PC-3 (cell line): ENCODE results near the gene IFTAP. TPM values are rescaled to one million over a fixed set of nuclear protein-coding genes. Genes with fewer than 3 reads are reported as not detected.
A peak's percentile ranks its signal among the peaks of the same experiment; 100 is the strongest.
"Not testable (repeated sequence)": the region's sequence is repeated elsewhere in the genome, so short reads cannot be mapped to it uniquely, and the experiment has no call there.

Source experiments
- ATAC-seq: fragments of 200-7000 bp; cut with Tn5 transposase; 2 replicates; pipeline ENCODE4 v1.9.1; 2020; ENCODE audit warnings: mild to moderate bottlenecking, moderate library complexity
- BruUV-seq: library from RNA; stranded (reverse); fragments of 400-500 nt; replicated peaks from 2 replicates; lab custom pipeline; 2021; lab: Mats Ljungman, UMichigan
- CTCF ChIA-PET: fragments of 300-600 bp; sonication (Branson Sonifier 250); formaldehyde crosslinking; loops from one replicate; lab custom pipeline; 2022; ENCODE audit warnings: antibody characterized with exemption; lab: Charles Lee
- POLR2A ChIA-PET: fragments of 300-600 bp; sonication (Branson Sonifier 250); formaldehyde crosslinking; loops from one replicate; lab custom pipeline; 2022; ENCODE audit warnings: antibody characterized with exemption; ENCODE audit not compliant: unreplicated experiment; lab: Charles Lee
- DNase-seq: peaks from one replicate; pipeline ENCODE4 v3.0.0-alpha.2; 2015
- H2AFZ ChIP-seq: fragments of 300-600 bp; sonication (generic); 2 replicates; pipeline ENCODE4 v1.6.0; 2016; ENCODE audit warnings: antibody characterized with exemption, low read length
- H3F3A ChIP-seq: fragments of 300-600 bp; sonication (generic); one replicate; pipeline ENCODE4 v1.6.0; 2017; ENCODE audit warnings: antibody characterized with exemption, low read length, control low read depth, mild to moderate bottlenecking; ENCODE audit not compliant: unreplicated experiment
- H3K27ac ChIP-seq: fragments of 300-600 bp; sonication (generic); 2 replicates; pipeline ENCODE4 v1.5.1; 2016; ENCODE audit warnings: mild to moderate bottlenecking, low read length
- H3K27me3 ChIP-seq: fragments of 300-600 bp; sonication (generic); 2 replicates; pipeline ENCODE4 v1.6.1; 2016; ENCODE audit warnings: low read length, mixed read lengths
- H3K36me3 ChIP-seq: fragments of 300-600 bp; sonication (generic); 2 replicates; pipeline ENCODE4 v1.6.1; 2016; ENCODE audit warnings: low read depth, mixed run types, low read length, mixed read lengths
- H3K4me1 ChIP-seq: fragments of 300-600 bp; sonication (generic); 2 replicates; pipeline ENCODE4 v1.5.1; 2016; ENCODE audit warnings: low read length; ENCODE audit not compliant: insufficient read depth
- H3K4me2 ChIP-seq: fragments of 300-600 bp; sonication (generic); 2 replicates; pipeline ENCODE4 v1.6.0; 2016; ENCODE audit warnings: low read length
- H3K4me3 ChIP-seq: fragments of 300-600 bp; sonication (generic); 2 replicates; pipeline ENCODE4 v1.5.1; 2016; ENCODE audit warnings: mild to moderate bottlenecking, low read length, mixed read lengths
- H3K79me2 ChIP-seq: fragments of 300-600 bp; sonication (generic); 2 replicates; pipeline ENCODE4 v1.6.1; 2017; ENCODE audit warnings: low read length, mixed read lengths
- H3K9ac ChIP-seq: fragments of 300-600 bp; sonication (generic); 2 replicates; pipeline ENCODE4 v1.6.0; 2016; ENCODE audit warnings: mild to moderate bottlenecking, low read length
- H3K9me2 ChIP-seq: fragments of 300-600 bp; sonication (generic); replicated peaks from 2 replicates; pipeline ENCODE4 v1.6.1; 2016; ENCODE audit warnings: mixed run types, low read length, mixed read lengths
- H3K9me3 ChIP-seq: fragments of 300-600 bp; sonication (generic); 2 replicates; pipeline ENCODE4 v1.6.1; 2016; ENCODE audit warnings: low read length, mixed read lengths
- H4K20me1 ChIP-seq: fragments of 300-600 bp; sonication (generic); 2 replicates; pipeline ENCODE4 v1.6.1; 2016; ENCODE audit warnings: low read length, mixed read lengths
- CTCF ChIP-seq: fragments of 300-600 bp; sonication (generic); conservative IDR thresholded peaks from 2 replicates; pipeline ENCODE4 v1.5.1; 2017; ENCODE audit warnings: antibody characterized with exemption, low read depth, mild to moderate bottlenecking, low read length
- EZH2 ChIP-seq: fragments of 300-600 bp; sonication (generic); IDR thresholded peaks from one replicate; pipeline ENCODE4 v1.6.1; 2017; ENCODE audit warnings: antibody characterized with exemption, mild to moderate bottlenecking, low read length; ENCODE audit not compliant: unreplicated experiment
- EZH2phosphoT487 ChIP-seq: fragments of 300-600 bp; sonication (generic); IDR thresholded peaks from 2 replicates; pipeline ENCODE4 v1.6.1; 2018; ENCODE audit warnings: mild to moderate bottlenecking, antibody characterized with exemption, low read length, borderline replicate concordance
- intact Hi-C: fragments of 100-400 bp; cut with micrococcal nuclease; formaldehyde crosslinking; loops from 2 replicates; pipeline ENCODE4 v1.9.0; 2023
- total RNA-seq: library from RNA; depleted of rRNA; stranded (reverse); fragments of >200 nt; gene quantifications from 2 replicates; pipeline ENCODE4 v1.2.3, GENCODE V29; 2014

Gene IFTAP
- total RNA-seq, 1 experiment from 2014 or later = 17.6 TPM

- ATAC-seq = no peak
- H2AFZ ChIP-seq = no peak overlapping the region
- POLR2A ChIA-PET = no interaction called here
- H3K9me2 ChIP-seq = no peaks in the 10 kb centered on the region
- H3F3A ChIP-seq = no peaks in the 10 kb centered on the region
- H3K9ac ChIP-seq = no peak overlapping the region
- H3K4me2 ChIP-seq = no peak overlapping the region
- H3K9me3 ChIP-seq = no peaks in the 10 kb centered on the region
- H3K27ac ChIP-seq = no peak overlapping the region
- H3K4me3 ChIP-seq = no peak overlapping the region
- H3K36me3 ChIP-seq = no peaks in the 10 kb centered on the region
- no peaks in the 10 kb centered on the region for H3K4me1 ChIP-seq
- no TSS peak for BruUV-seq
- no peaks in the 10 kb centered on the region for H3K27me3 ChIP-seq
- H4K20me1 ChIP-seq = no peaks in the 10 kb centered on the region
- no peak for DNase-seq
- no peaks in the 10 kb centered on the region for H3K79me2 ChIP-seq
- CTCF ChIA-PET = no interaction called here
- TF ChIP-seq EZH2 (no peak), EZH2phosphoT487 (no peak), CTCF (no peak)
- intact Hi-C loops = no loop called here
Observed at GRCh38 chr11:36657610-36658267, 63.4 kb downstream of the IFTAP start.

DNA sequence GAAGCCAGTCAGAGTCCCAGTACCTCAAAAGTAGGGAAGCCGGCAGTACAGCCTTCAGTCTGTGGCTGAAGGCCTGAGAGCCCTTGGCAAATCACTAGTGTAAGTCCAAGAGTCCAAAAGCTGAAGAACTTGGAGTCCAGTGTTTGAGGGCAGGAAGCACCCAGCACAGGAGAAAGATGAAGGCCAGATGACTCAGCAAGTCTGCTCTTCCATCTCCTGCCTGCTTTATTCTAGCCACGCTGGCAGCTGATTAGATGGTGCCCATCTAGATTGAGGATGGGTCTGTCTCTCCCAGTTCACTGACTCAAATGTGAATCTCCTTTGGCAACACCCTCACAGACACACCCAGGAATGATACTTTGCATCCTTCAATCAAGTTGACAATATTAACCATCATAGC is 67.1 kb downstream of the IFTAP start:
- CTCF ChIA-PET, H3K4me1 ChIP-seq, H3F3A ChIP-seq, H3K79me2 ChIP-seq, H3K9me2 ChIP-seq, POLR2A ChIA-PET, H3K27ac ChIP-seq, H3K27me3 ChIP-seq, H3K4me2 ChIP-seq, intact Hi-C loops, DNase-seq, H2AFZ ChIP-seq, BruUV-seq, H3K9me3 ChIP-seq, H3K4me3 ChIP-seq, H3K9ac ChIP-seq, H4K20me1 ChIP-seq, H3K36me3 ChIP-seq, ATAC-seq: not testable (repeated sequence)

- Histone ChIP-seq H3K4me1 (no peaks in the 10 kb centered on the region), H2AFZ (no peak overlapping the region), H3K79me2 (no peaks in the 10 kb centered on the region), H3K4me3 (no peak overlapping the region), H3K4me2 (no peak overlapping the region), H3K27me3 (no peaks in the 10 kb centered on the region), H4K20me1 (no peaks in the 10 kb centered on the region), H3F3A (no peaks in the 10 kb centered on the region), H3K9me2 (no peaks in the 10 kb centered on the region), H3K36me3 (no peaks in the 10 kb centered on the region), H3K9ac (no peak overlapping the region), H3K27ac (no peak overlapping the region), H3K9me3 (no peaks in the 10 kb centered on the region)
- POLR2A ChIA-PET = no interaction called here
- CTCF ChIA-PET = no interaction called here
- intact Hi-C loops = loop anchor here (1.0 kb wide), 1 partner anchor 109 kb away; no protein-coding TSS in a partner anchor
- ATAC-seq (peak; percentile 31), DNase-seq (peak; percentile 65)
- no TSS peak for BruUV-seq
- TF ChIP-seq CTCF = peak; percentile 80
- TF ChIP-seq EZH2 = no peak
Observed at GRCh38 chr11:36672815-36673450, 78.6 kb downstream of the IFTAP start.

- H2AFZ ChIP-seq, H3K9ac ChIP-seq, H3K27me3 ChIP-seq, DNase-seq, H3F3A ChIP-seq, BruUV-seq, H3K27ac ChIP-seq, CTCF ChIA-PET, ATAC-seq, POLR2A ChIA-PET, intact Hi-C loops, H3K9me2 ChIP-seq, H3K4me3 ChIP-seq, H3K79me2 ChIP-seq, H4K20me1 ChIP-seq, H3K9me3 ChIP-seq, H3K4me1 ChIP-seq, H3K4me2 ChIP-seq, H3K36me3 ChIP-seq: not testable (repeated sequence)
Observed at GRCh38 chr11:36679547-36679946, 85.2 kb downstream of the IFTAP start.
